Hematopoietic multipotent progenitor cell treated with erythropoietin and hydrocortisone succinate and interleukin-3 and kit ligand, for 8 days (in vitro differentiated cells): Measurements from ENCODE around the gene GZMB.
"Not testable (repeated sequence)": the region's sequence is repeated elsewhere in the genome, so short reads cannot be mapped to it uniquely, and the experiment has no call there.

Experiments
- DNase-seq: peaks from one replicate; pipeline ENCODE4 v3.0.0-alpha.2; 2015

Gene GZMB

GRCh38 chr14:24630872-24631477 lies 3.0 kb downstream of the GZMB start:
- DNase-seq, result no peak

- no peak for DNase-seq
Observed at GRCh38 chr14:24630087-24630871, 3.7 kb downstream of the GZMB start.

- no peak for DNase-seq
Observed at GRCh38 chr14:24629521-24629920, 4.5 kb downstream of the GZMB start.

DNA sequence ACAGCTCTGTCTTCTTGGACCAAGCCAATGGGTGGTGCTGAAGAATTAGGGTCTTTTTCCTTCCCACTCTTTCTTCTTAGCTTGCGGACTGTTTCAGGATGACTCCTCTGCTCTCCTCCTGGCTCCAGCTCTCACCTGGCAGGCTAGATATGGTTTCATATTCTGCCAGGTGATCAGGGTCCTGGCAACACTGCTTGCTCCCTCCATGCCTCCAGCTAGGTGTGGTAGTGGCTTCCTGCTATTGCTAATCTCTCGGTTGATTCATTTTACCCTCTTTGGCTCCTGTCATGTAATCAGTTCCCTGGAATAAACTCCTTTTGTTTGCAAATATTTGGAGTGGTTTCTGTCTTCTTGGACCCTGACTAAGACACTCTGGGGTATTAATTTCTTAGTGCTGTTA lies 20.2 kb downstream of the GZMB start:
- no peak for DNase-seq

- DNase-seq, result no peak
Observed at GRCh38 chr14:24613241-24613640, 20.7 kb downstream of the GZMB start.

DNA sequence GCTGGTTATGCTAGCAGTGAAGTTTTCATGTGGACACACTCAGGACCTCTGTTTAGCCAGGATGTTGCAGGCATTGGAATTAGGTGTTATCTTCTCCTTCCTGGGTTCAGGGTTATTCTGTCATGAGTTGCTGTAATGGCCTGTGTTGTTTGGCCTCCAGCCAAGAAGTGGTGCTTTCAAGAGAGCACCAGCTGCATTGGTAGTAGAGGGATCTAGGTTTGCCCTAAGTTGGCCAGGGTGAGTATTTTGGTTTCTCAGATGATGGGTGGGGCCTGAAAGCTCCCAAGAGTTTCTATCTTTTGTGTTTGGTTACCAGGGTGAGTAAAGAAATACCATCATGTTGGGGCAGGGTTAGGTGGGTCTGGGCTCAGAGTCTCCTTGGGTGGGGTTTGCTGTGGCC lies 21.8 kb downstream of the GZMB start:
- peak; percentile 16 for DNase-seq

GRCh38 chr14:24609655-24610344 lies 24.2 kb downstream of the GZMB start, which contains the start of gene GZMH:
Gene GZMH, minus strand, starts transcription at chr14:24609685. Its CDS starts 72 bp downstream, at chr14:24609613.
- DNase-seq, result no peak

GRCh38 chr14:24607635-24608514 lies 26.1 kb downstream of the GZMB start:
- DNase-seq, result no peak

- no peak for DNase-seq
Observed at GRCh38 chr14:24607081-24607480, 26.9 kb downstream of the GZMB start.

- DNase-seq, result no peak
Observed at GRCh38 chr14:24606297-24606696, 27.7 kb downstream of the GZMB start.

GRCh38 chr14:24605435-24606190 lies 28.4 kb downstream of the GZMB start:
- peak; percentile 56 for DNase-seq

DNA sequence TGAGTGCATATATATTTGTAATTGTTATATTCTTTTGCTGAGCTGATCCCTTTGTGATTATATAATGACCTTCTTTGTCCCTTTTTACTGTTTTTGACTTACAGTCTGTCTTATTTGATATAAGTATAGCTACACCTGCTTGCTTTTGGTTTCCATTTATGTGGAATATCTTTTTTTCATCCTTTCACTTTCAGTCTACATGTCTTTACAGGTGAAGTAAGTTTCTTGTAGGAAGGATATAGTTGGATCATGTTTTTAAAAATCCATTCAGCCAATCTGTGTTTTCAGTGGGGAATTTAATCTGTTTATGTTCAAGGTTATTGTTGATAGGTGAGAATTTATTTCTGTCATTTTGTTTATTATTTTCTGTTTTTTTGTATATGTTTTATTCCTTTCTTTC lies 36.6 kb downstream of the GZMB start:
- no peak for DNase-seq

DNA sequence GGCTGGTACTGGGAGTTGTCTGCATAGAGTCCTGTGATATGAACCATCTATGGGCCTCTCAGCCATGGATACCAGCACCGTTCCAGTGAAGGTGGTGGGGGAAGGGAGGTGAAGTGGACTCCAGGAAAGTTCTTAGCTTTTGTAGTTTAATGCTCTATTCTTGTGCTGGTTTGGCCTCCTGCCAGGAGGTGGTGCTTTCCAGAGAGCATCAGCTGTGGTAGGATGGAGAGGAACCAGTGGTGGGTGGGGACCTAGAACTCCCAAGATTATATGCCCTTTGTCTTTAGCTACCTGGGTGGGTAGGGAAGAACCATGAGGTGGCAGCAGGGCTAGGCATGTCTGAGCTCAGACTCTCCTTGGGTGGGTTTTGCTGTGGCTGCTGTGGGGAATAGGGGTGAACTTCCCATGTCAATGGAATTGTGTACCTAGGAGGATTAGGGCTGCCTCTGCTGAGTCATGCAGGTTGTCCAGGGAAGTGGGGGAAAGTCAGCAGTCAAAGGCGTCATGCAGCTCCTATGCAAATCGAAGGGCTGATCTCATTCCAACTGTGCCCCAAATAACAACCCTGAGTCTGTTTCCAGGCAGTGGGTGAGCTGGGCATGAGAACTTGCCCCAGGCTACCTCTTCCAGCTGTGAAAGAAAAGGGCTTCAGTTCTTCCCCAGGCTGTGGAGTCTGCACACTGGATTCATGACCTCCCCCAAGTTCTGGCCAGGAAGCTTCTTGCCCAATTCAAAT lies 38.7 kb downstream of the GZMB start:
- DNase-seq, result no peak

DNA sequence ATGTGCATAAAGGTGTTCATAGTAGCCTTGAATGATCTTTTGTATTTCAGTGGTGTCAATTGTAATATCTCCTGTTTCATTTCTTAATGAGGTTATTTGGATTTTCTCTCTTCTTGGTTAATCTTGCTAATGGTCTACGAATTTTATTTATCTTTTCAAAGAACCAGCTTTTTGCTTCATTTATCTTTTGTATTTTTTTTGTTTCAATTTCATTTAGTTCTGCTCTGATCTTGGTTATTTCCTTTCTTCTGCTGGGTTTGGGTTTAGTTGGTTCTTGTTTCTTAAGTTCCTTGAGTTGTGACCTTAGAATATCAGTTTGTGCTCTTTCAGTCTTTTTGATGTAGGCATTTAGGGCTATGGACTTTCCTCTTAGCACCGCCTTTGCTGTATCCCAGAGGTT lies 43.0 kb downstream of the GZMB start:
- DNase-seq, result not testable (repeated sequence)

DNA sequence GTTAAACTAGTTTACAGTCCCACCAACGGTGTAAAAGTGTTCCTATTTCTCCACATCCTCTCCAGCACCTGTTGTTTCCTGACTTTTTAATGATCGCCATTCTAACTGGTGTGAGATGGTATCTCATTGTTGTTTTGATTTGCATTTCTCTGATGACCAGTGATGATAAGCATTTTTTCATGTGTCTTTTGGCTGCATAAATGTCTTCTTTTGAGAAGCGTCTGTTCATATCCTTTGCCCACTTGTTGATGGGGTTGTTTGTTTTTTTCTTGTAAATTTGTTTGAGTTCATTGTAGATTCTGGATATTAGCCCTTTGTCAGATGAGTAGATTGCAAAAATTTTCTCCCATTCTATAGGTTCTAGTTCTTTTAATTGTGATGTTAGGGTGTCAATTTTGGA lies 49.6 kb downstream of the GZMB start:
- not testable (repeated sequence) for DNase-seq
